Fibroblast of skin of scalp (primary cell): ENCODE measurements around the gene TRABD. TPM values are rescaled to one million over a fixed set of nuclear protein-coding genes. Genes with fewer than 3 reads are reported as not detected.
"Not testable (repeated sequence)": the region's sequence is repeated elsewhere in the genome, so short reads cannot be mapped to it uniquely, and the experiment has no call there.

Experiments
- DNase-seq: peaks from one replicate; pipeline ENCODE4 v3.0.0-alpha.2; 2013
- polyA plus RNA-seq, 2 experiments: library from polyadenylated mRNA; unstranded; fragments of 120-200 nt; gene quantifications; one replicate each; pipeline ENCODE4 v1.2.1, GENCODE V29; 2013; ENCODE audit not compliant: insufficient read length in 2 of 2

TRABD gene, protein sequence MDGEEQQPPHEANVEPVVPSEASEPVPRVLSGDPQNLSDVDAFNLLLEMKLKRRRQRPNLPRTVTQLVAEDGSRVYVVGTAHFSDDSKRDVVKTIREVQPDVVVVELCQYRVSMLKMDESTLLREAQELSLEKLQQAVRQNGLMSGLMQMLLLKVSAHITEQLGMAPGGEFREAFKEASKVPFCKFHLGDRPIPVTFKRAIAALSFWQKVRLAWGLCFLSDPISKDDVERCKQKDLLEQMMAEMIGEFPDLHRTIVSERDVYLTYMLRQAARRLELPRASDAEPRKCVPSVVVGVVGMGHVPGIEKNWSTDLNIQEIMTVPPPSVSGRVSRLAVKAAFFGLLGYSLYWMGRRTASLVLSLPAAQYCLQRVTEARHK
- polyA plus RNA-seq (2013, experiment 1 of 2; ENCODE audit: insufficient read length) = 25.3 TPM
- polyA plus RNA-seq (2013, experiment 2 of 2; ENCODE audit: insufficient read length) = 22.4 TPM

DNA sequence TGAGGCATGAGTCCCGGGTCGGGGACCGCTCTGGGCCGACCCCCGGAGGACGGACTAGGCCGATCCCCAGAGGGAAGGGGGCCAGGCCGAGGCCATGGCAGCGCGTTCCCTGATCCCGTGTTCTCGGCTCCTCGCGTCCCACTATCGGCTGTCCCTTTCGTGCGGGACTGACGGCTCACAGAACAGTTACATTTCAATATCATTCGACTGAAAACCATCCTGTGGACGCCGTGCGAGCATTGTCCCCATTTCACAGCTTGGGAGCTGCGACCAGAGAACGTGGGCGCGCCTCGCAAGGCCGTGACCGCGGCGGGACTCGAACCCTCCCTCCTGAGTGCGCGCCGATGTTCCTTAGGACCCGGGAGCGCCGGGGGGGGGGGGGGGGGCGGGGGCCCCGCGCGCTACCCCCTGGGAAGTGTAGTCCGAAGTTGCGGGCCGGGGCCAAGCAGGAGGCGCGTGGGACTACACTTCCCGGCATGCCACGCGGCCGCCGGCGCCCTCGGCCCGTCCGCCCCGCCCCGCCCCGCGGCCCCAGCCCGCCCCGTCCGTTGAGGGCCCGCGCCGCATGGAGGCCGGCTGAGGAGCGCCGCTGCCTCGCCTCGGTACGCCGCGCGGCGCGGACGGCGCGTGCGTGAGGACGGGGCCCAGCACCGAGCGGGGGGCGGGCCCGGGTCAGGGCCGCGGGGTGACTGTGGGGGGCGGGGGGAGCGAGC is at the start of gene TRABD:
TRABD (plus strand) TSS at position 539 of the 713 bp plus-strand sequence. CDS start 7,148 bp downstream, outside the sequence.
- peak; percentile 93 for DNase-seq

DNA sequence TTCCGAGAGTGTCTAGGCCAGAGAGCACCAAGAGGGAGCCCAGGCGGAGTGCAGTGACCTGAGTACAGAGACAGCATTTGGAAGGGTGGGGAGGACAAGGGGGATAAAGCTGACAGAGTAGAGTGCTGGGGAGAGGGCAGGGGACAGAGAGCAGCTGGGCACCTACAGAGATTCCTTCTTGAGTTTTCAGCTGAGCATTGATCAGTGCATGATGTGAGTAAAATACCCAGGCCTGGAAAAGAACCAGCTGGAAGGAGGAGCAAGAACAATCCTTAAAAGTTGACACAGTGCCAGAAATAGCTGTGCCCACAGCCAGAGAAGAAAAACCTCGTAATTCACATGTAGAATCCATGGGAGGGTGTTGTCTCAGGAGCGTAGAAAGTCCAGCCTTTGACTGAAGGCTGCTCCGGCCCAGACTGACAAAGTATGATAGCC is 49.1 kb upstream of the TRABD start:
- peak; percentile 24 for DNase-seq

GRCh38 chr22:50137277-50137676 is 48.4 kb upstream of the TRABD start:
- not testable (repeated sequence) for DNase-seq

GRCh38 chr22:50138041-50138440 is 47.7 kb upstream of the TRABD start:
- no peak for DNase-seq

GRCh38 chr22:50138988-50139387 is 46.7 kb upstream of the TRABD start:
- DNase-seq = no peak

DNA sequence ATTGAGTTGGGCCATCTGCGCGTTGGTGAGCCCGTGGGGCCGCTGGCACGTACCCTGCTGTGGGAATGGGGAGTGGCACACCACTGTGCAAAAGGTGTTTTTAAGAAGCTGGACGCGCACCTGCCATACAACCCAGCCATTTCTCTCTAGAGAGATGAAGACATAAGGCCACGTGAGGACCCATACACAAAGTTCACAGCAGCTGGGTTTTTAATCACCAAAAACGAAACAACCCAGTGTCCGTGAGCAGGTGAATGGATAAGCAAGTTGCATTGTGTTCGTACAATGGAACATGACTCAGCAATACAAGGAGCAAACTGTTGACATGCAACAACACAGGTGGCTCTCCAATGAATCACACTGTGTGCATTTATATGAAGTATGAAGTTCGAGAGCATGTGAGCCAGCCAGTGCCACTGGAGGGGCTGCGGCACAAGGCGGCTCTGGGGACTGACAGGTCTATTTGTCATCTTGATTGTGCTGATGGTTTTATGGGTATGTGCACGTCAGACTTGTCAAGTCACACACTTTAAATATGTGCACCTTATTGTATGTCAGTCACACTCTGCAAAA is 45.8 kb upstream of the TRABD start:
- DNase-seq = no peak

DNA sequence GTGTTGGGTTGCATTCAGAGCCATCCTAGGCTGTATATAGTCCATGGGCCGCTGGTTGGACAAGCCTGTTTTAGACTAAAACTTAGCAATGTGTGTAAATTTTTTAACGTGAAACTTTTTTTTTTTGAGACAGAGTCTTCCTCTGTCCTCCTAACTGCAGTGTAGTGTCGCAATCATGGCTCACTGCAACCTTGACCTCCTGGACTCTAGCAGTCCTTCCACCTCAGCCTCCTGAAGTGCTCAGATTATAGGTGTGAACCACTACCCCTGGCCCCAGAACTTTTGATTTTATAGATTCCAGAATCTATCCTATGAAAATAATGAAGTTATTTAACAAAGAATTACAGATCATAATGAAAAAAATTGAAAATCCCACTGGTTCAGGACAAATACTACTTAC is 45.1 kb upstream of the TRABD start:
- no peak for DNase-seq

GRCh38 chr22:50141462-50141861 is 44.3 kb upstream of the TRABD start:
- DNase-seq = no peak

GRCh38 chr22:50141891-50142363 is 43.8 kb upstream of the TRABD start:
- no peak for DNase-seq

GRCh38 chr22:50143096-50143495 is 42.6 kb upstream of the TRABD start:
- DNase-seq = no peak

DNA sequence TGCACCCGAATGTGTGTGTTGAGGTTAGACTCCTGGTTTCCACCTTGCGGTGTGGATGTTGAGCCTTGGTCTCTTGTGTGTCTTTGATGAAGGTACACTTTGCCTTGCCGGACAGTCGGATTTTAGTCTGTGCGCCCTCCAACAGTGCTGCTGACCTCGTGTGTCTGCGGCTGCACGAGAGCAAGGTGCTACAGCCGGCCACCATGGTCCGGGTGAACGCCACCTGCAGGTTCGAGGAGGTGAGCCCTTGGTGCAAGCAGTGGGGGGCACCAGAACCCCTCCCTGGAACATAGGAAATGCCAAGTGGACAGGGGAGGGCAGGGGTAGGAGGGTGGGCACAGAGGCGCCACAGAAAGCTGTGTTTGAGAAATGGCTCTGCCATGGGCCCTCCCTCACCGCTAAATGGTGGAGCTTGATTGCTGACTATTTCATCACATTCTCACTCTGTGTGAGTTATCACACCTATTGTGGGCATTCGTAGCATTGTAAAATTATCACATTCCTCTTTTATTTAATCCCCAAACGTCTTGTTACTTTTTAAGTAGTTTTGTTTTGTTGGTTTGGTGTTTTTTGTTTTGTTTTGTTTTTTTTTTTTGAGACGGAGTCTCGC is 41.6 kb upstream of the TRABD start:
- no peak for DNase-seq

DNA sequence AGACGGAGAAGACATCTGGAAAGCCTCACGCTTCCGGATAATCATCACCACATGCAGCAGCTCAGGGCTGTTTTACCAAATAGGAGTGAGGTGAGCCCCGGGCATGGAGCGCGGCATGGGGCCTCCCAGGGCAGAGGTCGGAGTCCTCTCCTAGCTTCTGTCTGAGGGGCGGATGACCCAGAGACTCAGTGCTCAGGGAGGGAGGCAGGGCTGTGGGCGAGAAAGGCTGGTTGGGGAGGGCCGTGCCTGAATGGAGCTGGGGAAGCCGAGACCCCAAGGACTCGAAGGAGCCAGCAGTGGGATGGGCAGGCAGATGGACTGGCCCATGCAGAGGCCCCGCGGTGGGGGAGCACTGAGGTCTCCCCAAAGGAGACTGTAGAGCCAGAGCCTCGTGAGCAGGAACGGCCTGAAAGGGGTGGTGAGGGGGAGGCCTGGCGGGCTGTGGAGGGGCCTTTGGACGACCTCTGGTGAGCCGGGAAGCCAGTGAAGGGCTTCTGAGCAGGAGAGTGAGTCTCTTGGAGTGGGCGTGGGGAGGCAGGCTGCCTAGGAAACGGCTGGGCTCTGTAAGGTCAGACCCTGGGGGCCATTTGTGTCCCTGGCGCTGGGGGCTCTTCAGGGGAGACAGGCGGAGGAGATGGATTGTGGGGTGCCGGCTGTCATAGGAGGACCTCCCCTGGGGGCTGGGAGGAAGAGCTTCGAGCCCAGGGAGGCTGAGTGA is 39.8 kb upstream of the TRABD start:
- no peak for DNase-seq

- DNase-seq = peak; percentile 74
These were observed 39.1 kb upstream of the TRABD start for GRCh38 chr22:50146439-50147238.

GRCh38 chr22:50147258-50148165 is 38.2 kb upstream of the TRABD start:
- DNase-seq = not testable (repeated sequence)

GRCh38 chr22:50148166-50148500 is 37.6 kb upstream of the TRABD start:
- no peak for DNase-seq

DNA sequence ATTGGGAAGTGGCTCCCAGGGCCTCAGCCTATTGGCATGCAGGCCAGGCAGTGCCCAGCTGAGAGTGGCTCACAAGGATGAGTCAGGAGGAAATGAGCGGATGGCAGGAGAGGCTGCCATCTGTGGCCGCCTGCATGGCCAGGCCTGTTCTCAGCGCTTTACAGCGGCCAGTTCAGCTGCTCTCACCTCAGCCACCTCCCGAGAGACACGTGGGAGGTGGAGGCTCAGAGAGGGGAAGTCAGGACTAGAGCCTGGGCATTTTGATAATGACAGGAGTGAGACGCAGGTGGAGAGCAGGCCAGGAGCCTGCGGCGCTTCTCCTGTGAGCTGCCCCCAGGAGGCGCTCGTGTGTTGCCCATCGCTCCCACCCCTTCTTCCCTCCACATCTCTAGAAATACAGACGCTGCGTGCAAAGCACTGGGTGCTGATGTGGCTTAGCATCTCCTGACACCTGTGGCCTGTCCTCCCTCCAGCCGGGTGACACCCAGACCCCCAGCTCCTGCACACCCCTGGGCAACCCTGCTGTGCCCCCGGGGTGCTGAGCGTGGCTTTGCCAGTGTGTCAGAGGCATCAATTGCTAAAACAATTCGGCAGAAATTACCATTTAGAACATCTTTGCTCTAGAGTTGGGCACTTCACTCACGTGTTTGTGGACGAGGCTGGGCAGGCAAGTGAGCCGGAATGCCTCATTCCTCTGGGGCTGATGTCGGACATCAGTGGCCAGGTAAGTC is 36.6 kb upstream of the TRABD start:
- peak; percentile 22 for DNase-seq

GRCh38 chr22:50150161-50151129 is 35.3 kb upstream of the TRABD start:
- DNase-seq = no peak
